Astrocyte of the cerebellum (primary cell): ENCODE measurements around the gene NKD2.

Experiments
- DNase-seq: peaks from one replicate; pipeline ENCODE4 v3.0.0-alpha.2; 2011; ENCODE audit warnings: low read depth
- H3K4me3 ChIP-seq: 2 replicates; pipeline ENCODE4 v1.5.1; 2011; ENCODE audit warnings: mild to moderate bottlenecking, low read depth, low read length, moderate library complexity
- CTCF ChIP-seq: IDR thresholded peaks from 2 replicates; pipeline ENCODE4 v1.5.1; 2012; ENCODE audit warnings: low read length, low read depth, moderate library complexity, mild to moderate bottlenecking; ENCODE audit errors: missing control alignments
- in situ Hi-C: cut with HindIII; loops from 2 replicates; pipeline ENCODE4 v1.10.0; 2017; ENCODE audit warnings: low sequenced_read_pairs

Gene NKD2

GRCh38 chr5:991472-992267 is 16.9 kb upstream of the NKD2 start:
- in situ Hi-C loops = no loop called here
- DNase-seq = no peak
- H3K4me3 ChIP-seq = no peak overlapping the region
- no peak for TF ChIP-seq CTCF

GRCh38 chr5:994272-994607 is 14.4 kb upstream of the NKD2 start:
- TF ChIP-seq CTCF = no peak
- in situ Hi-C loops = no loop called here

GRCh38 chr5:994821-995220 is 13.8 kb upstream of the NKD2 start:
- no peak overlapping the region for H3K4me3 ChIP-seq
- no peak for DNase-seq
- in situ Hi-C loops = no loop called here
- no peak for TF ChIP-seq CTCF

More at GRCh38 chr5:994272-994607, 14.4 kb upstream of the NKD2 start:
- DNase-seq = no peak
- no peak overlapping the region for H3K4me3 ChIP-seq

GRCh38 chr5:995318-995717 is 13.3 kb upstream of the NKD2 start:
- TF ChIP-seq CTCF = no peak
- no peak overlapping the region for H3K4me3 ChIP-seq
- no peak for DNase-seq
- in situ Hi-C loops = no loop called here

- no peak overlapping the region for H3K4me3 ChIP-seq
- no peak for DNase-seq
- in situ Hi-C loops = no loop called here
- no peak for TF ChIP-seq CTCF
Observed at GRCh38 chr5:997001-997474, 11.6 kb upstream of the NKD2 start.

GRCh38 chr5:997711-998110 is 10.9 kb upstream of the NKD2 start:
- in situ Hi-C loops = no loop called here
- DNase-seq = no peak
- no peak for TF ChIP-seq CTCF
- no peak overlapping the region for H3K4me3 ChIP-seq
